GM12878 (cell line): ENCODE measurements around the gene NKD1. TPM values are rescaled to one million over a fixed set of nuclear protein-coding genes. Genes with fewer than 3 reads are reported as not detected.
A peak's percentile ranks its signal among the peaks of the same experiment; 100 is the strongest.

Source experiments
- ATAC-seq: fragments of 200-7000 bp; cut with Tn5 transposase; 3 replicates; pipeline ENCODE4 v1.9.1; 2020; ENCODE audit warnings: mild to moderate bottlenecking, moderate library complexity
- BruUV-seq: library from RNA; stranded (reverse); fragments of 400-500 nt; replicated peaks from 2 replicates; lab custom pipeline; 2021; lab: Mats Ljungman, UMichigan
- CTCF ChIA-PET: fragments of 300-600 bp; sonication (Branson Sonifier 250); formaldehyde crosslinking; extraction: SDS; loops from one replicate; lab custom pipeline; 2021; ENCODE audit warnings: inconsistent platforms; lab: Yijun Ruan, JAX
- POLR2A ChIA-PET: fragments of 350-600 bp; formaldehyde crosslinking; extraction: SDS; loops from one replicate; lab custom pipeline; 2021; ENCODE audit warnings: inconsistent platforms; lab: Charles Lee
- RAD21 ChIA-PET: fragments of 300-600 bp; sonication (Branson Sonifier 250); formaldehyde crosslinking; loops from one replicate; lab custom pipeline; 2023; ENCODE audit warnings: antibody characterized with exemption; ENCODE audit not compliant: unreplicated experiment; lab: Charles Lee
- SMC1A ChIA-PET: fragments of 300-600 bp; sonication (Branson Sonifier 250); formaldehyde crosslinking; loops from one replicate; lab custom pipeline; 2023; ENCODE audit not compliant: unreplicated experiment, uncharacterized antibody; lab: Charles Lee
- DNase-seq: peaks from one replicate; pipeline ENCODE4 v3.0.0-alpha.2; 2011; ENCODE audit warnings: low read depth, low spot score
- FAIRE-seq: peaks from 3 replicates; lab custom pipeline; 2011; peaks lifted over from hg19 to GRCh38; lab: Jason Lieb, UNC
- H2AFZ ChIP-seq: 2 replicates; pipeline ENCODE4 v1.6.0; 2011; ENCODE audit warnings: low read depth, low read length, control low read depth; ENCODE audit not compliant: control insufficient read depth
- H3K27ac ChIP-seq: 2 replicates; pipeline ENCODE4 v1.5.1; 2011; ENCODE audit warnings: control low read depth; ENCODE audit not compliant: control insufficient read depth, insufficient read depth
- H3K27me3 ChIP-seq, 2 experiments: replicated peaks in 1 of 2; 2 replicates each; pipeline versions ENCODE4 v1.6.0 to v1.6.1; 2011; ENCODE audit warnings: low read length in 1 of 2; ENCODE audit not compliant: control insufficient read depth in 2 of 2, insufficient read depth in 2 of 2
- H3K36me3 ChIP-seq, 2 experiments: 2 replicates each; pipeline ENCODE4 v1.5.1; 2011; ENCODE audit warnings: low read length in 1 of 2; ENCODE audit not compliant: control insufficient read depth in 2 of 2, insufficient read depth in 2 of 2
- H3K4me1 ChIP-seq: 2 replicates; pipeline ENCODE4 v1.6.1; 2011; ENCODE audit warnings: mild to moderate bottlenecking, low read length, moderate library complexity, mixed read lengths; ENCODE audit not compliant: control insufficient read depth, insufficient read depth
- H3K4me2 ChIP-seq: 2 replicates; pipeline ENCODE4 v1.6.0; 2011; ENCODE audit warnings: control low read depth; ENCODE audit not compliant: control insufficient read depth, insufficient read depth
- H3K4me3 ChIP-seq: fragments of 200-600 bp; sonication (generic); 2 replicates; pipeline ENCODE4 v1.5.1; 2016
- H3K79me2 ChIP-seq: 2 replicates; pipeline ENCODE4 v1.6.0; 2011; ENCODE audit warnings: low read length; ENCODE audit not compliant: control insufficient read depth, insufficient read depth
- H3K9ac ChIP-seq: 2 replicates; pipeline ENCODE4 v1.8.0; 2011; ENCODE audit warnings: low read length, control low read depth, mixed read lengths; ENCODE audit not compliant: control insufficient read depth, insufficient read depth
- H3K9me3 ChIP-seq: replicated peaks from 3 replicates; pipeline ENCODE4 v1.5.1; 2011; ENCODE audit warnings: mild to moderate bottlenecking, low read length; ENCODE audit not compliant: control insufficient read depth, insufficient read depth
- H4K20me1 ChIP-seq: 2 replicates; pipeline ENCODE4 v1.6.0; 2011; ENCODE audit not compliant: control insufficient read depth, insufficient read depth
- CTCF ChIP-seq, 3 experiments: IDR thresholded peaks in 2 of 3; conservative IDR thresholded peaks in 1 of 3; 2 replicates each; pipeline ENCODE4 v1.5.1; 2011; ENCODE audit warnings: low read depth in 3 of 3, low read length in 3 of 3, mild to moderate bottlenecking in 3 of 3, control low read depth in 2 of 3, moderate library complexity in 2 of 3, inconsistent platforms in 1 of 3, mixed read lengths in 1 of 3; ENCODE audit not compliant: control insufficient read depth in 2 of 3, insufficient read depth in 1 of 3; ENCODE audit errors: extremely low read depth in 1 of 3
- ZNF274 ChIP-seq: IDR thresholded peaks from one replicate; pipeline ENCODE4 v1.8.0; 2011; ENCODE audit not compliant: insufficient read length, insufficient read depth
- WGBS: methylation state at CpG from one replicate; pipeline ENCODE4 v1.1.6; 2016; ENCODE audit warnings: low lambda C conversion rate; ENCODE audit not compliant: insufficient replicate concordance, insufficient coverage; ENCODE audit errors: missing lambda C conversion rate; 5-methylcytosine and 5-hydroxymethylcytosine counted together
- in situ Hi-C: fragments of 300-500 bp; cut with MboI; formaldehyde crosslinking; loops from 9 replicates; pipeline ENCODE4 v1.14.3; 2018; ENCODE audit warnings: mixed read lengths
- intact Hi-C: fragments of 100-400 bp; cut with micrococcal nuclease; formaldehyde crosslinking; loops from one replicate; pipeline ENCODE4 v1.14.2; 2022; ENCODE audit not compliant: unreplicated experiment
- polyA plus RNA-seq, 11 experiments: library from polyadenylated mRNA; depleted of rRNA in 4 of 11; unstranded in 6 of 11; stranded (reverse) in 5 of 11; fragments of >200 nt; fragmentation: Nextera tagmentation in 4 of 11; fragmentation: Illumina TruSeq in 1 of 11; extraction: Ambion mirVana in 4 of 11; extraction: Trizol in 1 of 11; gene quantifications; 1 replicate in 1 of 11; 2 replicates in 10 of 11; pipeline versions ENCODE4 v1.2.1 to v1.2.3, GENCODE V29; 2011 to 2016; ENCODE audit warnings: inconsistent platforms in 2 of 11, missing spikeins in 2 of 11, low read depth in 1 of 11
- total RNA-seq, 4 experiments: library from RNA; depleted of rRNA in 3 of 4; stranded (reverse); fragments of >200 nt in 3 of 4; fragmentation: Illumina TruSeq in 1 of 4; extraction: Trizol in 1 of 4; gene quantifications; 2 replicates each; pipeline versions ENCODE4 v1.2.1 to v1.2.3, GENCODE V29; 2013 to 2021

The NKD1 gene
- total and polyA plus RNA-seq, 10 of the 15 experiments (the other 5 are each of a cell fraction or from before 2014, with no cell fraction given), result under 0.01 to 0.49 (median 0.04) TPM; not detected in 2

GRCh38 chr16:50611332-50611934 lies 63.2 kb downstream of the NKD1 start:
- in situ Hi-C loops, result no loop called here
- no peak overlapping the region for H2AFZ ChIP-seq
- no peaks in the 10 kb centered on the region for H3K36me3 ChIP-seq
- TF ChIP-seq ZNF274, result no peak
- TF ChIP-seq CTCF (IDR thresholded peaks at IDR 0.05 in 2 of 3, conservative IDR thresholded peaks at IDR 0.05 in 1 of 3; ENCODE audit: control insufficient read depth in 2 of 3, extremely low read depth in 1 of 3, insufficient read depth in 1 of 3, low read depth in 3 of 3, low read length in 3 of 3), result 0 out of 6 replicates have a peak, but pooled peaks of 2 of the 3 experiments have one; percentile 2 to 12
- H4K20me1 ChIP-seq, result no peaks in the 10 kb centered on the region
- no peak overlapping the region for H3K9ac ChIP-seq
- ChIA-PET CTCF (interaction anchor here (0.8 to 3.3 kb wide), 7 partner anchors 21 to 195 kb away, joined by 3 to 14 read pairs (median 3); no protein-coding TSS in a partner anchor), POLR2A (no interaction called here), SMC1A (interaction anchor here (0.7 to 1.3 kb wide), 3 partner anchors 54 to 151 kb away, joined by 3 to 4 read pairs (median 3); no protein-coding TSS in a partner anchor), RAD21 (interaction anchor here (0.9 to 1.1 kb wide), 3 partner anchors 31 to 195 kb away, joined by 3 to 4 read pairs (median 4); no protein-coding TSS in a partner anchor)
- H3K27ac ChIP-seq, result no peak overlapping the region
- ATAC-seq (peak; percentile 58), FAIRE-seq (no peak), DNase-seq (no peak)
- no peaks in the 10 kb centered on the region for H3K79me2 ChIP-seq
- no TSS peak for BruUV-seq
- 65% methylated on average over 9 of the region's 9 CpGs for WGBS
- H3K27me3 ChIP-seq, result no peaks in the 10 kb centered on the region
- no peaks in the 10 kb centered on the region for H3K9me3 ChIP-seq
- H3K4me2 ChIP-seq, result no peak overlapping the region
- no peak overlapping the region for H3K4me3 ChIP-seq
- H3K4me1 ChIP-seq, result peaks cover 3% of the 10 kb centered on the region; the same call in 1 of the 2 replicates
- intact Hi-C loops, result no loop called here
